Thyroid gland (tissue), 4 donors: ENCODE data around the gene GALNT15.

Experiments used
- POLR2A ChIP-seq, 2 donors: fragments of 450-650 bp; IDR thresholded peaks; one replicate each; pipeline ENCODE4 v1.6.1; 2017; ENCODE audit warnings: antibody characterized with exemption in 2 of 2, mild to moderate bottlenecking in 2 of 2, moderate library complexity in 1 of 2
- TF ChIP-seq, protein P1 (sequence below), 6 experiments: fragments of 200-600 bp in 3 of 6; fragments of 450-650 bp in 3 of 6; sonication (generic) in 3 of 6; IDR thresholded peaks; one replicate each; pipeline ENCODE4 v1.5.1; 2016 to 2019; ENCODE audit warnings: antibody characterized with exemption in 6 of 6, mild to moderate bottlenecking in 2 of 6, inconsistent platforms in 1 of 6, moderate library complexity in 1 of 6

GRCh38 chr3:16234281-16234680 is 59.8 kb downstream of the GALNT15 start:
- TF ChIP-seq, protein P1, sequence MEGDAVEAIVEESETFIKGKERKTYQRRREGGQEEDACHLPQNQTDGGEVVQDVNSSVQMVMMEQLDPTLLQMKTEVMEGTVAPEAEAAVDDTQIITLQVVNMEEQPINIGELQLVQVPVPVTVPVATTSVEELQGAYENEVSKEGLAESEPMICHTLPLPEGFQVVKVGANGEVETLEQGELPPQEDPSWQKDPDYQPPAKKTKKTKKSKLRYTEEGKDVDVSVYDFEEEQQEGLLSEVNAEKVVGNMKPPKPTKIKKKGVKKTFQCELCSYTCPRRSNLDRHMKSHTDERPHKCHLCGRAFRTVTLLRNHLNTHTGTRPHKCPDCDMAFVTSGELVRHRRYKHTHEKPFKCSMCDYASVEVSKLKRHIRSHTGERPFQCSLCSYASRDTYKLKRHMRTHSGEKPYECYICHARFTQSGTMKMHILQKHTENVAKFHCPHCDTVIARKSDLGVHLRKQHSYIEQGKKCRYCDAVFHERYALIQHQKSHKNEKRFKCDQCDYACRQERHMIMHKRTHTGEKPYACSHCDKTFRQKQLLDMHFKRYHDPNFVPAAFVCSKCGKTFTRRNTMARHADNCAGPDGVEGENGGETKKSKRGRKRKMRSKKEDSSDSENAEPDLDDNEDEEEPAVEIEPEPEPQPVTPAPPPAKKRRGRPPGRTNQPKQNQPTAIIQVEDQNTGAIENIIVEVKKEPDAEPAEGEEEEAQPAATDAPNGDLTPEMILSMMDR (IDR thresholded peaks at IDR 0.05): no peak
- no peak for TF ChIP-seq POLR2A (IDR thresholded peaks at IDR 0.05)
